Neuronal stem cell (in vitro differentiated cells): Measurements from ENCODE around the gene KCNA10.

Source experiments
- DNase-seq: peaks from one replicate; pipeline ENCODE4 v3.0.0-alpha.2; 2013; ENCODE audit warnings: low spot score
- H2AFZ ChIP-seq: one replicate; pipeline ENCODE4 v1.6.1; 2013; ENCODE audit warnings: mild to moderate bottlenecking, low read length, inconsistent platforms
- H2AK5ac ChIP-seq: 2 replicates; pipeline ENCODE4 v1.6.1; 2013; ENCODE audit warnings: low read depth, mild to moderate bottlenecking, inconsistent platforms, low read length, moderate library complexity, mixed read lengths
- H2BK120ac ChIP-seq: 2 replicates; pipeline ENCODE4 v1.6.1; 2013; ENCODE audit warnings: low read depth, mild to moderate bottlenecking, inconsistent platforms, low read length, moderate library complexity, mixed read lengths
- H2BK12ac ChIP-seq: one replicate; pipeline ENCODE4 v1.6.1; 2013; ENCODE audit warnings: low read length, inconsistent platforms
- H2BK15ac ChIP-seq: 2 replicates; pipeline ENCODE4 v1.6.1; 2013; ENCODE audit warnings: mild to moderate bottlenecking, low read length, inconsistent platforms, mixed read lengths
- H2BK5ac ChIP-seq: one replicate; pipeline ENCODE4 v1.6.1; 2013; ENCODE audit warnings: inconsistent platforms, mild to moderate bottlenecking, low read length, moderate library complexity
- H3K14ac ChIP-seq: one replicate; pipeline ENCODE4 v1.6.1; 2013; ENCODE audit warnings: low read length, inconsistent platforms
- H3K18ac ChIP-seq: 2 replicates; pipeline ENCODE4 v1.6.1; 2013; ENCODE audit warnings: low read length, inconsistent platforms
- H3K23ac ChIP-seq: 2 replicates; pipeline ENCODE4 v1.6.1; 2013; ENCODE audit warnings: low read depth, mild to moderate bottlenecking, mixed read lengths, low read length, inconsistent platforms; ENCODE audit not compliant: poor library complexity
- H3K27ac ChIP-seq: replicated peaks from 3 replicates; pipeline ENCODE4 v1.5.1; 2013; ENCODE audit warnings: low read length, inconsistent platforms
- H3K27me3 ChIP-seq, 3 experiments: 2 replicates each; pipeline ENCODE4 v1.6.1; 2013; ENCODE audit warnings: low read length in 3 of 3, mild to moderate bottlenecking in 2 of 3, inconsistent platforms in 1 of 3, low read depth in 1 of 3, mixed read lengths in 1 of 3, moderate library complexity in 1 of 3; ENCODE audit not compliant: control insufficient read depth in 3 of 3, insufficient read depth in 3 of 3
- H3K36me3 ChIP-seq, 2 donors: replicated peaks in 1 of 2; 2 replicates each; pipeline ENCODE4 v1.6.1; 2013; ENCODE audit warnings: low read length in 2 of 2; ENCODE audit not compliant: control insufficient read depth in 2 of 2, insufficient read depth in 2 of 2
- H3K4ac ChIP-seq: 2 replicates; pipeline ENCODE4 v1.6.1; 2013; ENCODE audit warnings: inconsistent platforms, mild to moderate bottlenecking, low read length, moderate library complexity
- H3K4me1 ChIP-seq, 2 donors: 1 replicate in 1 of 2; 2 replicates in 1 of 2; pipeline ENCODE4 v1.6.1; 2013; ENCODE audit warnings: low read length in 2 of 2, low read depth in 1 of 2; ENCODE audit not compliant: control insufficient read depth in 2 of 2, insufficient read depth in 1 of 2
- H3K4me2 ChIP-seq: one replicate; pipeline ENCODE4 v1.6.1; 2013; ENCODE audit warnings: mild to moderate bottlenecking, low read length, inconsistent platforms; ENCODE audit not compliant: insufficient read depth, poor library complexity, severe bottlenecking
- H3K4me3 ChIP-seq, 2 donors: 2 replicates each; pipeline ENCODE4 v1.5.1; 2013; ENCODE audit warnings: low read length in 2 of 2, mild to moderate bottlenecking in 2 of 2, inconsistent platforms in 1 of 2, moderate library complexity in 1 of 2
- H3K79me1 ChIP-seq: one replicate; pipeline ENCODE4 v1.6.1; 2013; ENCODE audit warnings: low read depth, mild to moderate bottlenecking, inconsistent platforms, low read length, moderate library complexity
- H3K9ac ChIP-seq: one replicate; pipeline ENCODE4 v1.6.1; 2013; ENCODE audit warnings: mild to moderate bottlenecking, low read depth, low read length, inconsistent platforms; ENCODE audit not compliant: poor library complexity
- H3K9me3 ChIP-seq, 2 donors: replicated peaks in 1 of 2; 2 replicates each; pipeline versions ENCODE3 to v1.6.1; 2013; ENCODE audit warnings: low read length in 2 of 2, mild to moderate bottlenecking in 2 of 2, inconsistent platforms in 1 of 2, low read depth in 1 of 2, mixed read lengths in 1 of 2, moderate library complexity in 1 of 2; ENCODE audit not compliant: control insufficient read depth in 2 of 2, insufficient read depth in 1 of 2
- H4K8ac ChIP-seq: one replicate; pipeline ENCODE4 v1.6.1; 2013; ENCODE audit warnings: low read depth, mild to moderate bottlenecking, inconsistent platforms, low read length, moderate library complexity
- H4K91ac ChIP-seq: one replicate; pipeline ENCODE4 v1.6.1; 2013; ENCODE audit warnings: low read length, low read depth, mild to moderate bottlenecking, inconsistent platforms; ENCODE audit not compliant: poor library complexity
- WGBS, 2 donors: extraction: QIAGEN DNeasy Blood & Tissue Kit; methylation state at CpG; one replicate each; pipeline ENCODE4 v1.1.7; 2013; ENCODE audit warnings: missing lambda C conversion rate in 2 of 2, mixed read lengths in 1 of 2; ENCODE audit not compliant: insufficient read length in 2 of 2, insufficient replicate concordance in 1 of 2; ENCODE audit errors: extremely low coverage in 2 of 2; 5-methylcytosine and 5-hydroxymethylcytosine counted together

The KCNA10 gene

DNA sequence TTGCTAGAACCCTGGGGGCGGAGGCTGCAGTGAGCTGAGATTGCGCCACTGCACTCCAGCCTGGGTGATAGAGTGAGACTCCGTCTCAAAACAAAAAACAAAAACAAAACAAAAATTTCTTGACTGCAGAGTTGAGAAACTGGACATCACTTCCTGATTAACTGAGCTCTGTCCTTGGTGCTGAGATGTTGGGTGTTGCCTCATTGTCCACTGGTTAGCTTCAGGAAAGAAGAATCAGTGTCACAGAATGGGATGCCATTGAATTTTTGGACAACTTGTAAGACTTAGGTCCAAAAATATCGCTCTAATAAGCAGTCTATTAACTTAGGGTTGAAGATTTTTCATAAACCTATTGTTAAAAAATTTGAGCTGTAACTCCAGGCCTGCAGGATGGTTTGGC lies 23.8 kb upstream of the KCNA10 start:
- no peaks in the 10 kb centered on the region for H3K36me3 ChIP-seq
- no peak overlapping the region for H3K4me3 ChIP-seq
- WGBS, 2 donors, result no CpG with 5 or more reads among the region's 4 CpGs
- H2AK5ac ChIP-seq, result no peak overlapping the region
- no peak overlapping the region for H3K4me2 ChIP-seq
- no peak overlapping the region for H2AFZ ChIP-seq
- H3K18ac ChIP-seq, result no peak overlapping the region
- H3K4me1 ChIP-seq, result no peaks in the 10 kb centered on the region
- H2BK5ac ChIP-seq, result no peak overlapping the region
- no peak overlapping the region for H2BK15ac ChIP-seq
- no peak overlapping the region for H4K8ac ChIP-seq
- no peaks in the 10 kb centered on the region for H3K9me3 ChIP-seq
- no peak overlapping the region for H2BK12ac ChIP-seq
- no peaks in the 10 kb centered on the region for H3K79me1 ChIP-seq
- H3K4ac ChIP-seq, result no peak overlapping the region
- H4K91ac ChIP-seq, result no peak overlapping the region
- no peak overlapping the region for H2BK120ac ChIP-seq
- H3K14ac ChIP-seq, result no peak overlapping the region
- no peak overlapping the region for H3K9ac ChIP-seq
- H3K27ac ChIP-seq, result no peak overlapping the region
- H3K27me3 ChIP-seq, result no peaks in the 10 kb centered on the region
- H3K23ac ChIP-seq, result no peak overlapping the region
- peak; percentile 62 for DNase-seq

DNA sequence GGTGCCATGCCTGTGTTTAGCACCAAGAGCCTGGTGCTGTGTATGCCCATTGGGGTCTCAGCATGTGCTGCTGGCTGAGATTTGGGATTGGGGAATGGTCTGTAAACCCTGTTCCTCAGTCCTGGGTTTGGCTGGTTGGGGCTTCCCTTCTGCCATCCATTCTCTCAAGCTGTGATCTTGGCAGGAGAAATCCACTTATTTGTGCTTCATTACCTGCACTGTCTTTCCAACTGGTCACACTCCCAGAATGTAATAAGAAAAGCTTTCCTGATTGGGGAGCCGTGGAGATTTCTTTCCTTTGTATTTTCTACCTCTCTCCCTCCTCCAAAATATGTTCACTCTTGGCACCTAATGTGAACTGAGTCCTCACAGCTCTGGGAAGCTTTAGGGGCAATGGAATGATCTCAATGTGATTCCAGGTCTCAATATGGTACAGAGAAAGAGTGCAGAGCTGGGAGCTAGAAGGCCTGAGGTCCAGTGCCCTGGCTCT lies 23.0 kb upstream of the KCNA10 start:
- Histone ChIP-seq H3K79me1 (no peaks in the 10 kb centered on the region), H3K9ac (no peak overlapping the region), H3K9me3 (no peaks in the 10 kb centered on the region), H4K8ac (no peak overlapping the region), H3K23ac (no peak overlapping the region), H2BK15ac (no peak overlapping the region), H2BK120ac (no peak overlapping the region), H3K27ac (no peak overlapping the region), H3K14ac (no peak overlapping the region), H3K4ac (no peak overlapping the region), H3K4me3 (no peak overlapping the region), H2AK5ac (no peak overlapping the region), H4K91ac (no peak overlapping the region), H3K27me3 (no peaks in the 10 kb centered on the region), H3K4me2 (no peak overlapping the region), H3K18ac (no peak overlapping the region), H3K36me3 (no peaks in the 10 kb centered on the region), H2AFZ (no peak overlapping the region), H2BK12ac (no peak overlapping the region), H3K4me1 (no peaks in the 10 kb centered on the region), H2BK5ac (no peak overlapping the region)
- DNase-seq, result no peak
- WGBS, 2 donors, result no CpG with 5 or more reads among the region's 1 CpG

DNA sequence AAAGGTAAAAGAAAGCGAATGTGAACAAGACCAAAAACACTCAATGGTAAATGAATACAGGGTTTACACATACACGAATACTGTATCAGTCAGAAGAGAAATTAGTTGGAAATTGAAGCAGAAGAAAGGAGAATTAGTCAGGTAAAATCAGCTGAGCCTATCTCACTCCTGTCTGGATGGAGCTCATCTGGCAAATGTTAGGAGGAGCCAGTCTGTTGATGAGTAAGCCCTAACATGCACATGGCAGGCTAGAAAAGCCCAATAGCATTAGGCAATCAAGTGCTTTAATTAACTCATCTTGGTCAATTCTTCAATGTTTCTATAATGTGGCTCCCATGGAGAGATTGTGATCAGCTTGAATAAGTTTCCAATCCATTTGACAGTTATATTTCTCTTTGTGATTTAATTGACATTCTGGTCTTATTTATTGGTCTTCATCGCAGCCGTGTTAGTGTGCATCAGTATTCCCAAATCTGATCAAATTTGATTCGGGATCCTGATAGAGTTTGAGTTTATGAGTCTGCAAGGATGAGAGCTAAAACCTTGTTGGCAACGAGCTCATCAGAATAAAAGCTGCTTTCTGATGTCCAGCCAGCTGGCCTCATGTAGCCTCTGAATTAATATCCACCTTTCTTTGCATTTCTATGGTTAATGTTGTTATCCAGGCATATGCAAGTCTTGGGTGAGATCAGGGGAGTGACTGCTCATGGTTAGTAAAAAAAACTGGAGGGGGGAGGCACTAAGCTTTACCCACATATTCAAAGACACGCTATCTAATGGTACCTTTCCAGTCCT lies 22.1 kb upstream of the KCNA10 start:
- no peak overlapping the region for H2AK5ac ChIP-seq
- no peak overlapping the region for H2BK120ac ChIP-seq
- no peak overlapping the region for H3K23ac ChIP-seq
- DNase-seq, result no peak
- no peak overlapping the region for H3K4me3 ChIP-seq
- no peak overlapping the region for H3K9ac ChIP-seq
- no peak overlapping the region for H2BK12ac ChIP-seq
- no peak overlapping the region for H4K8ac ChIP-seq
- H2BK15ac ChIP-seq, result no peak overlapping the region
- H3K4ac ChIP-seq, result no peak overlapping the region
- no peak overlapping the region for H4K91ac ChIP-seq
- no peak overlapping the region for H3K27ac ChIP-seq
- no peak overlapping the region for H3K18ac ChIP-seq
- no peaks in the 10 kb centered on the region for H3K27me3 ChIP-seq
- H3K14ac ChIP-seq, result no peak overlapping the region
- no peaks in the 10 kb centered on the region for H3K79me1 ChIP-seq
- H3K9me3 ChIP-seq, result no peaks in the 10 kb centered on the region
- no peaks in the 10 kb centered on the region for H3K4me1 ChIP-seq
- no peaks in the 10 kb centered on the region for H3K36me3 ChIP-seq
- no CpG with 5 or more reads among the region's 7 CpGs for WGBS, 2 donors
- H2BK5ac ChIP-seq, result no peak overlapping the region
- no peak overlapping the region for H3K4me2 ChIP-seq
- H2AFZ ChIP-seq, result no peak overlapping the region

DNA sequence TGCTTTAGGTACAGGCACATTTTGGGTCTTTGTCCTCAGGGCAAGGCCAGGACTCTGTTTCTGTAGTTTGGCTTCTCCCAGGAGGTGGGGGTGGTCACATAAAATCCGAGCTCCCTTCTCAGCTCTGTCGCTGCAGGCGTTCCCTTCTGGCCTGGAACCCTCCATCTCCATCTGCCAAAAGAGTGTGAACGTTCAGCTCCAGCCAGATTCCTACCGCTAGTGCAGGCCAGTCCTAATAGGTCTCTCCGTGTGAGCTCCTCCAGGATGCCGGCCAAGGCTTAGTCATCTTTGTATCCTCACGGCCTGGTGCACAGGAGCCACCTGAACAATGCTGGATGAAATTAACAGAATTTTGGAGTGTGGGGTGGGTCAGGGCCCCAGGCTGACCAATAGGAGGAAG lies 19.9 kb upstream of the KCNA10 start:
- Histone ChIP-seq H2BK15ac (no peak overlapping the region), H3K27me3 (peaks cover 0 to 15% (median 0%) of the 10 kb centered on the region in 3 experiments), H3K36me3 (no peaks in the 10 kb centered on the region), H3K9me3 (no peaks in the 10 kb centered on the region), H3K4me1 (no peaks in the 10 kb centered on the region), H3K4ac (no peak overlapping the region), H3K9ac (no peak overlapping the region), H3K4me3 (no peak overlapping the region), H3K23ac (no peak overlapping the region), H2AK5ac (no peak overlapping the region), H2AFZ (no peak overlapping the region), H3K4me2 (no peak overlapping the region), H3K14ac (no peak overlapping the region), H3K18ac (no peak overlapping the region), H3K79me1 (no peaks in the 10 kb centered on the region), H2BK120ac (no peak overlapping the region), H2BK12ac (no peak overlapping the region), H4K8ac (no peak overlapping the region), H2BK5ac (no peak overlapping the region), H3K27ac (no peak overlapping the region), H4K91ac (no peak overlapping the region)
- no peak for DNase-seq
- WGBS, 2 donors, result no CpG with 5 or more reads among the region's 8 CpGs
